ENCODE results near the gene EFEMP1. TPM values are rescaled to one million over a fixed set of nuclear protein-coding genes. Genes with fewer than 3 reads are reported as not detected.

The EFEMP1 gene
- total RNA-seq, 2 experiments from 2014 or later = not detected

GRCh38 chr2:55922291-55922907, 1.2 kb downstream of the EFEMP1 start:
- Mint-ChIP-seq H3K27ac (no peak overlapping the region), H3K36me3 (ENCODE audit: low read depth) (no peaks in the 10 kb centered on the region), H3K9me3 (no peaks in the 10 kb centered on the region), H3K27me3 (peaks cover 45% of the 10 kb centered on the region), H3K4me1 (peaks cover 3% of the 10 kb centered on the region), H3K4me3 (no peak overlapping the region)
- CTCF ChIA-PET = no interaction called here
- DNase-seq = no peak
- POLR2A ChIA-PET = no interaction called here

DNA sequence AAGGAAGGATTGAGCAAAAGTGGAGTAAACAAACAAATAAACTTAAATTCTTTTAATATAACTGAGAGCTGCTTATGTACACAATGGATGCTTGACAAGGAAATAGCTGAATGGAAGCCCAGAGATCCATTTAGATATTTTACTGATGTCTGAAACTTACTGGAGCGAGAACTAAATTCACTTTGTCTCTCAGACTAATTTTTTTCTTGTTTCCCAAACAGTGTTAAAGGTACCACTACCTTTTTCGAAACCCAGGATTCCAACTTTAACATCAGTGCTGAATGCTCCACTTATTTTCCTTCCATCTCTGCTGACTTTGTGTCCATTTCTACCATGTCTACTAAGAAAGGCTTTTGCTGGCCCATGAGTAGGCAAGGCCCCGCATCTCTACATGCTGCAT, 4.0 kb downstream of the EFEMP1 start:
- H3K4me1 Mint-ChIP-seq = peaks cover 3% of the 10 kb centered on the region
- H3K9me3 Mint-ChIP-seq = no peaks in the 10 kb centered on the region
- ChIA-PET CTCF (interaction anchor here (0.6 kb wide), 1 partner anchor 13 kb away, joined by 4 read pairs; no protein-coding TSS in a partner anchor), POLR2A (no interaction called here)
- no peak for DNase-seq
- H3K27me3 Mint-ChIP-seq = peaks cover 31% of the 10 kb centered on the region
- H3K4me3 Mint-ChIP-seq = no peak overlapping the region
- H3K27ac Mint-ChIP-seq = no peak overlapping the region
- H3K36me3 Mint-ChIP-seq (ENCODE audit: low read depth) = no peaks in the 10 kb centered on the region

- ChIA-PET POLR2A (no interaction called here), CTCF (no interaction called here)
- H3K4me1 Mint-ChIP-seq = peaks cover 3% of the 10 kb centered on the region
- H3K4me3 Mint-ChIP-seq = no peak overlapping the region
- H3K27ac Mint-ChIP-seq = no peak overlapping the region
- H3K9me3 Mint-ChIP-seq = no peaks in the 10 kb centered on the region
- DNase-seq = no peak
- H3K36me3 Mint-ChIP-seq (ENCODE audit: low read depth) = no peaks in the 10 kb centered on the region
- peaks cover 24% of the 10 kb centered on the region for H3K27me3 Mint-ChIP-seq
These were observed 4.7 kb downstream of the EFEMP1 start for GRCh38 chr2:55918856-55919255.

DNA sequence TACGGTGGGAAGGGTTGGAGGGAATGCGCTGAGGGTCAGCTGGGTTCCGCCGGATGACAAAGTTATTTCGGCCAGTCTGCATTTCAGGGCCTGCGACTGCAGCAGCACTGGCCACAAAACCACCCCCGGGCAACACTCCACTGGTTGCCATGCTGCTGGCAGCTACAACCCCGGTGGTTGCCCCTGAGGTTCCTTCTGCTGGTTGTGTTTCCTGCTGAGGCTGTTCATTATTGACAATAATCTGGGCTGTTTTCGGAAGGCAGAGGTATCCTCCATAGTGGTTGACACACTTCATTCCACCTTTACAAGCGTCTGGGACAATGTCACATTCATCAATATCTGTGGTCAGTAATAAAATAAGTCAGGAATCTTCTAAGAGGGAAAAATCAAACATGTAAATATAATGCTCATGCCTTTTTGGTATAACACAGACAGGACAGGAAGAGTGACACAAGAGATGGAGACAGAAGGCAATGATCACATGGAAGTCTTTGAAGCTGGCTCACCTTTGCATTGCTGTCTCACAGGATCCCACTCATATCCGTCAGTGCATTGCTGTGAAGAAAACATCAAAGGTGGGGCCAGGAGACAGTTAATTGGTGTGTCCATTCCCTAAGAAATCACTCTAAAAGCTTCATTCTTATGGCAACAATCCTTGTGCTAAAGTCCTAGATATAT, 5.7 kb downstream of the EFEMP1 start:
- no peak for DNase-seq
- no peak overlapping the region for H3K4me3 Mint-ChIP-seq
- no peaks in the 10 kb centered on the region for H3K36me3 Mint-ChIP-seq (ENCODE audit: low read depth)
- ChIA-PET POLR2A (no interaction called here), CTCF (no interaction called here)
- H3K27me3 Mint-ChIP-seq = peaks cover 17% of the 10 kb centered on the region
- peaks cover under 1% of the 10 kb centered on the region for H3K4me1 Mint-ChIP-seq
- no peaks in the 10 kb centered on the region for H3K9me3 Mint-ChIP-seq
- no peak overlapping the region for H3K27ac Mint-ChIP-seq

- Mint-ChIP-seq H3K27me3 (peaks cover 10% of the 10 kb centered on the region), H3K27ac (no peak overlapping the region), H3K4me1 (no peaks in the 10 kb centered on the region), H3K4me3 (no peak overlapping the region), H3K9me3 (no peaks in the 10 kb centered on the region), H3K36me3 (ENCODE audit: low read depth) (no peaks in the 10 kb centered on the region)
- ChIA-PET POLR2A (no interaction called here), CTCF (no interaction called here)
- DNase-seq = no peak
These were observed 6.5 kb downstream of the EFEMP1 start for GRCh38 chr2:55917117-55917516.

DNA sequence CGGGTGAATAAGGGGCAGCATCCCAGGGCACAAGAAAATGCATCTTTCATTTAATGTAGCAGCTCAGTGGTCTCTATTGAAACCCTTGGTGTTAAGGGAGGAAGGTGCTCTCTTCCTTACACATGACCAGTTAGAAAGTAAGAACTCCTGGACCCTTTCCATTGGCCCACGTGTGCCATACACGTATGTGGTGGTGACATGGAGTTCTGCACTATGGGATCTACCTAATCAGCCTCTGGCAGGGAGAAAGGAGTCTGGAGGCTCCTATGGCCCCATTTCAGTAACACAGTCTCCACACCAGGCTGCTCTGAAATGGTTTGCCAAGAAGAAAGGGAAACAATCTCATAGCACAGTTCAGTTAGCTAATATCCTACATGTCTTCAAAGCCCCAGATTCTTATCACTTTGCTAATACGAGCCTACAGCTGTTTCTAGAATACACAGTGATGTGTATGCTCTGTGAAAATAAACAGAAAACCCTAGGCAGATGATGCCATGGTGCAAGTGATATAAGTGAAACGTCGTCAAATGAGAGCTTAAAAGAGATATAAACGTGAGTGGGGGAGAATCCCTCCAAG, 7.0 kb downstream of the EFEMP1 start:
- no peak overlapping the region for H3K4me3 Mint-ChIP-seq
- DNase-seq = no peak
- POLR2A ChIA-PET = no interaction called here
- H3K36me3 Mint-ChIP-seq (ENCODE audit: low read depth) = no peaks in the 10 kb centered on the region
- H3K27ac Mint-ChIP-seq = no peak overlapping the region
- H3K27me3 Mint-ChIP-seq = peaks cover 6% of the 10 kb centered on the region
- no peaks in the 10 kb centered on the region for H3K9me3 Mint-ChIP-seq
- no peaks in the 10 kb centered on the region for H3K4me1 Mint-ChIP-seq
- CTCF ChIA-PET = no interaction called here

GRCh38 chr2:55914786-55915185, 8.8 kb downstream of the EFEMP1 start:
- ChIA-PET POLR2A (no interaction called here), CTCF (no interaction called here)
- DNase-seq = no peak
- Mint-ChIP-seq H3K4me1 (no peaks in the 10 kb centered on the region), H3K9me3 (no peaks in the 10 kb centered on the region), H3K36me3 (ENCODE audit: low read depth) (no peaks in the 10 kb centered on the region), H3K4me3 (no peak overlapping the region), H3K27me3 (no peaks in the 10 kb centered on the region), H3K27ac (no peak overlapping the region)

- CTCF ChIA-PET = no interaction called here
- no peak for DNase-seq
- Mint-ChIP-seq H3K9me3 (no peaks in the 10 kb centered on the region), H3K27ac (no peak overlapping the region), H3K36me3 (ENCODE audit: low read depth) (no peaks in the 10 kb centered on the region), H3K4me3 (no peak overlapping the region), H3K4me1 (no peaks in the 10 kb centered on the region), H3K27me3 (no peaks in the 10 kb centered on the region)
- POLR2A ChIA-PET = no interaction called here
These were observed 10.7 kb downstream of the EFEMP1 start for GRCh38 chr2:55912926-55913325.

DNA sequence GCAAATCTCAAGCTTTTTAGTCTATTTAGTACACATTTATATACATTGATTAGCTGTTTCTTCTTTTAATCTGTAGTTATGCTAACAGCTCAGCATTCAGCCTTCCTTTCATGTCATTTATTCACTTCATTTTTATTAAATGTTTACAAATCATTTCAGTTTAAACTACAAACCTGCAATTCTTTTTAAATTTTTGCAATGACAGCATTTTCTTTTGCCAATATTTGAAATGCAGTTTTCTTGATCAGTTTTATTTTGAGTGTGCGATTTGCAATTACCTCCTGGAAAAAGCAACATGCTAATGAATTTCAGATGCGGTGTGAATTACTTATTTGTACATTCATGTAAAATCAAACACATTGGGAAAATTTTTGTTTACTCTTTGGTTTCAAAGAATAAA, 13.5 kb downstream of the EFEMP1 start:
- H3K36me3 Mint-ChIP-seq (ENCODE audit: low read depth) = no peaks in the 10 kb centered on the region
- no peak overlapping the region for H3K4me3 Mint-ChIP-seq
- no peak overlapping the region for H3K27ac Mint-ChIP-seq
- H3K9me3 Mint-ChIP-seq = no peaks in the 10 kb centered on the region
- DNase-seq = no peak
- no peaks in the 10 kb centered on the region for H3K27me3 Mint-ChIP-seq
- no peaks in the 10 kb centered on the region for H3K4me1 Mint-ChIP-seq
- ChIA-PET POLR2A (no interaction called here), CTCF (no interaction called here)

- no peak for DNase-seq
- H3K4me1 Mint-ChIP-seq = no peaks in the 10 kb centered on the region
- H3K9me3 Mint-ChIP-seq = no peaks in the 10 kb centered on the region
- no peak overlapping the region for H3K27ac Mint-ChIP-seq
- H3K27me3 Mint-ChIP-seq = no peaks in the 10 kb centered on the region
- POLR2A ChIA-PET = no interaction called here
- CTCF ChIA-PET = no interaction called here
- H3K4me3 Mint-ChIP-seq = no peak overlapping the region
- H3K36me3 Mint-ChIP-seq (ENCODE audit: low read depth) = no peaks in the 10 kb centered on the region
These were observed 15.9 kb downstream of the EFEMP1 start for GRCh38 chr2:55907686-55908085.

GRCh38 chr2:55906993-55907392, 16.6 kb downstream of the EFEMP1 start:
- H3K36me3 Mint-ChIP-seq (ENCODE audit: low read depth) = no peaks in the 10 kb centered on the region
- no peak overlapping the region for H3K27ac Mint-ChIP-seq
- CTCF ChIA-PET = no interaction called here
- no peak for DNase-seq
- POLR2A ChIA-PET = no interaction called here
- no peak overlapping the region for H3K4me3 Mint-ChIP-seq
- no peaks in the 10 kb centered on the region for H3K27me3 Mint-ChIP-seq
- H3K9me3 Mint-ChIP-seq = no peaks in the 10 kb centered on the region
- H3K4me1 Mint-ChIP-seq = no peaks in the 10 kb centered on the region

- ChIA-PET CTCF (no interaction called here), POLR2A (no interaction called here)
- Mint-ChIP-seq H3K36me3 (ENCODE audit: low read depth) (no peaks in the 10 kb centered on the region), H3K27ac (no peak overlapping the region), H3K4me3 (no peak overlapping the region), H3K9me3 (no peaks in the 10 kb centered on the region), H3K4me1 (no peaks in the 10 kb centered on the region), H3K27me3 (no peaks in the 10 kb centered on the region)
- no peak for DNase-seq
These were observed 19.9 kb downstream of the EFEMP1 start for GRCh38 chr2:55903727-55904126.

GRCh38 chr2:55902971-55903370, 20.6 kb downstream of the EFEMP1 start:
- no peaks in the 10 kb centered on the region for H3K4me1 Mint-ChIP-seq
- no peak overlapping the region for H3K4me3 Mint-ChIP-seq
- H3K36me3 Mint-ChIP-seq (ENCODE audit: low read depth) = no peaks in the 10 kb centered on the region
- DNase-seq = no peak
- H3K27ac Mint-ChIP-seq = no peak overlapping the region
- no peaks in the 10 kb centered on the region for H3K9me3 Mint-ChIP-seq
- ChIA-PET CTCF (no interaction called here), POLR2A (no interaction called here)
- H3K27me3 Mint-ChIP-seq = no peaks in the 10 kb centered on the region

GRCh38 chr2:55902429-55902828, 21.2 kb downstream of the EFEMP1 start:
- Mint-ChIP-seq H3K4me3 (no peak overlapping the region), H3K27me3 (no peaks in the 10 kb centered on the region), H3K27ac (no peak overlapping the region), H3K4me1 (no peaks in the 10 kb centered on the region), H3K36me3 (ENCODE audit: low read depth) (no peaks in the 10 kb centered on the region), H3K9me3 (no peaks in the 10 kb centered on the region)
- POLR2A ChIA-PET = no interaction called here
- CTCF ChIA-PET = no interaction called here
- no peak for DNase-seq

All from activated CD4-positive, alpha-beta T cell treated with anti-CD3 and anti-CD28 coated beads, Interleukin-2, amount 10 ng/mL, durations not matched to agents 7 days and 5 days (primary cell).